Measurements from ENCODE around the gene DCAF8.

Gene DCAF8
- long read RNA-seq, full-length matches to known transcripts: 89 of 254 reads
- long read RNA-seq, partial matches to known transcripts: 66 of 254 reads
- long read RNA-seq, other reads (novel, unspliced or antisense): 99 of 254 reads

DNA sequence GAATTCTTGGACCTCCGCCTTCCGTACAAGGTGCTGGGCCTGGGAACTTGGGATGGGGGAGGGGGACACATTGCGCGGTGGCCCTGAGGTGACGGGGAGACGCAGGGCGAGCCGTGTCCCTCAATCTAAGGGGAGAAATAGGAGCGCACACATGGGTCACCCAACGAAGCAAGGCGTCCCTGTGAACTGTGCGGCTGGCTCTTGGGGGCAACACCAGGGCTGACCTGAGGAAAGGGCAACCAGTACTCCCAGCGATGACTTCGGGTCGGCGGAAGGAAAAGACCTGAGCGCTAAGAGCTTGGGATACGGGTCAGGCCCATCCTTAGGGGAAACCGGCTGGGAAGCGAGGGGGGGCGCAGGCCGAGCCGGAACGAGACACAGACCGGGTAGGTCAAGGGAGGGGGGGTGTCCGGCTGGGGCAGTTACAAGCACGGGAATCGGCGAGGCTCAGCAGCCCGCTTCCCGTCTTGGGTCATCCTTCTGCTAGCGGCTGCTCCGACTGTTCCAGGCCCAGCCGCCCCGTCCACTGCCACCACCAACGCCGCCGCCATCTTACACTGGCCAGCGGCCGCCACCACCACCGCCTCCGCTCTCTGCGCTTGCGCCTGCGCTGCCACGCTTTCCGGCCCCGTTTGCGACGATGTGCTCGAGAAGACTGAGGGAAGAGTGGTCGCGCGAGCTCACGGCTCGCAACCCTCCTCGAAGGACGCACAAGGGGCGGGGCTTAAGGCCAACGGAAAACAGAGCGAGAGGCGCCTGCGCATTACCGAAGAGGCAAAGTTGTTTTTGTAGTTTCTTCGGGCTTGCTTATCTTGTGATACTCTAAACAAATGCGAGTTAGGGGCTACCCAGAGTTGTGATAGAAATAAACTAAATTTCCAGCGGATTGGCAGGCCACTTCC lies at the start of gene DCAF8:
Gene DCAF8, minus strand, starts transcription at position 657 of the 902 bp plus-strand sequence. CDS start 18,541 bp downstream, outside the sequence.
- peak; percentile 94 to 99 for DNase-seq (ENCODE audit: low read depth in 1 of 2, low spot score in 1 of 2)
- Histone ChIP-seq H3K27me3 (ENCODE audit: insufficient read depth, poor library complexity, severe bottlenecking) (no peaks in the 10 kb centered on the region), H3K27ac (replicated peaks) (peak within 1 kb of the TSS; percentile 89), H3K4me3 (replicated peaks; ENCODE audit: insufficient read depth, low read length) (peak within 1 kb of the TSS; percentile 67)
- TF ChIP-seq POLR2AphosphoS5 (IDR thresholded peaks at IDR 0.05; ENCODE audit: low read depth) (peak; percentile 98), GABPA (IDR thresholded peaks at IDR 0.05; ENCODE audit: low read depth) (no peak), SPI1 (IDR thresholded peaks at IDR 0.05; ENCODE audit: borderline replicate concordance, low read depth) (no peak)
- TF ChIP-seq, protein P1, sequence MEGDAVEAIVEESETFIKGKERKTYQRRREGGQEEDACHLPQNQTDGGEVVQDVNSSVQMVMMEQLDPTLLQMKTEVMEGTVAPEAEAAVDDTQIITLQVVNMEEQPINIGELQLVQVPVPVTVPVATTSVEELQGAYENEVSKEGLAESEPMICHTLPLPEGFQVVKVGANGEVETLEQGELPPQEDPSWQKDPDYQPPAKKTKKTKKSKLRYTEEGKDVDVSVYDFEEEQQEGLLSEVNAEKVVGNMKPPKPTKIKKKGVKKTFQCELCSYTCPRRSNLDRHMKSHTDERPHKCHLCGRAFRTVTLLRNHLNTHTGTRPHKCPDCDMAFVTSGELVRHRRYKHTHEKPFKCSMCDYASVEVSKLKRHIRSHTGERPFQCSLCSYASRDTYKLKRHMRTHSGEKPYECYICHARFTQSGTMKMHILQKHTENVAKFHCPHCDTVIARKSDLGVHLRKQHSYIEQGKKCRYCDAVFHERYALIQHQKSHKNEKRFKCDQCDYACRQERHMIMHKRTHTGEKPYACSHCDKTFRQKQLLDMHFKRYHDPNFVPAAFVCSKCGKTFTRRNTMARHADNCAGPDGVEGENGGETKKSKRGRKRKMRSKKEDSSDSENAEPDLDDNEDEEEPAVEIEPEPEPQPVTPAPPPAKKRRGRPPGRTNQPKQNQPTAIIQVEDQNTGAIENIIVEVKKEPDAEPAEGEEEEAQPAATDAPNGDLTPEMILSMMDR (IDR thresholded peaks at IDR 0.05; ENCODE audit: insufficient read depth, low read length): no peak
- TF ChIP-seq, protein P2, sequence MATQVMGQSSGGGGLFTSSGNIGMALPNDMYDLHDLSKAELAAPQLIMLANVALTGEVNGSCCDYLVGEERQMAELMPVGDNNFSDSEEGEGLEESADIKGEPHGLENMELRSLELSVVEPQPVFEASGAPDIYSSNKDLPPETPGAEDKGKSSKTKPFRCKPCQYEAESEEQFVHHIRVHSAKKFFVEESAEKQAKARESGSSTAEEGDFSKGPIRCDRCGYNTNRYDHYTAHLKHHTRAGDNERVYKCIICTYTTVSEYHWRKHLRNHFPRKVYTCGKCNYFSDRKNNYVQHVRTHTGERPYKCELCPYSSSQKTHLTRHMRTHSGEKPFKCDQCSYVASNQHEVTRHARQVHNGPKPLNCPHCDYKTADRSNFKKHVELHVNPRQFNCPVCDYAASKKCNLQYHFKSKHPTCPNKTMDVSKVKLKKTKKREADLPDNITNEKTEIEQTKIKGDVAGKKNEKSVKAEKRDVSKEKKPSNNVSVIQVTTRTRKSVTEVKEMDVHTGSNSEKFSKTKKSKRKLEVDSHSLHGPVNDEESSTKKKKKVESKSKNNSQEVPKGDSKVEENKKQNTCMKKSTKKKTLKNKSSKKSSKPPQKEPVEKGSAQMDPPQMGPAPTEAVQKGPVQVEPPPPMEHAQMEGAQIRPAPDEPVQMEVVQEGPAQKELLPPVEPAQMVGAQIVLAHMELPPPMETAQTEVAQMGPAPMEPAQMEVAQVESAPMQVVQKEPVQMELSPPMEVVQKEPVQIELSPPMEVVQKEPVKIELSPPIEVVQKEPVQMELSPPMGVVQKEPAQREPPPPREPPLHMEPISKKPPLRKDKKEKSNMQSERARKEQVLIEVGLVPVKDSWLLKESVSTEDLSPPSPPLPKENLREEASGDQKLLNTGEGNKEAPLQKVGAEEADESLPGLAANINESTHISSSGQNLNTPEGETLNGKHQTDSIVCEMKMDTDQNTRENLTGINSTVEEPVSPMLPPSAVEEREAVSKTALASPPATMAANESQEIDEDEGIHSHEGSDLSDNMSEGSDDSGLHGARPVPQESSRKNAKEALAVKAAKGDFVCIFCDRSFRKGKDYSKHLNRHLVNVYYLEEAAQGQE (IDR thresholded peaks at IDR 0.05; ENCODE audit: insufficient replicate concordance, low read depth): peak; percentile 70

DNA sequence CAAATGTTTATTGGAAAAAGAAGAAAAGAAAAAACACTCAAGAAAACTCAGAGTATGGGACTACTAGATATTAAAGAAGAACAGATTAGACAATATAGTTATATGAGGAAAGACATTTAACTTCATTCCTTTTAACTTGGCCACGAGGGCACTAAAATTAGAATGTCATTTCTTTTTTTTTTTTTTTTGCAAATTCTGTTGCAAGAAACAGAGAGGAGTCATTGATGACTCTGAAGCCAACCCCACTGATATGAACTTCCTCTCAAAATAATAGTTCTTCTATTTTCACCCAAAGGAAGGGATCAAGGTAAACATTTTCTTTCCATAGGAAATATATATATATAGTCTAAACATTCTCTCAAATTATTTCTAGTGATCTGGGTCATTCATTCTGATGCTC lies 47.2 kb upstream of the DCAF8 start:
- Histone ChIP-seq H3K4me3 (replicated peaks; ENCODE audit: insufficient read depth, low read length) (no peak overlapping the region), H3K27ac (replicated peaks) (no peak overlapping the region), H3K27me3 (ENCODE audit: insufficient read depth, poor library complexity, severe bottlenecking) (no peaks in the 10 kb centered on the region)
- TF ChIP-seq SPI1 (IDR thresholded peaks at IDR 0.05; ENCODE audit: borderline replicate concordance, low read depth) (no peak), GABPA (IDR thresholded peaks at IDR 0.05; ENCODE audit: low read depth) (no peak), POLR2AphosphoS5 (IDR thresholded peaks at IDR 0.05; ENCODE audit: low read depth) (no peak)
- TF ChIP-seq, protein P1 (IDR thresholded peaks at IDR 0.05; ENCODE audit: insufficient read depth, low read length): no peak
- TF ChIP-seq, protein P2 (IDR thresholded peaks at IDR 0.05; ENCODE audit: insufficient replicate concordance, low read depth): no peak
- no peak for DNase-seq (ENCODE audit: low read depth in 1 of 2, low spot score in 1 of 2)

DNA sequence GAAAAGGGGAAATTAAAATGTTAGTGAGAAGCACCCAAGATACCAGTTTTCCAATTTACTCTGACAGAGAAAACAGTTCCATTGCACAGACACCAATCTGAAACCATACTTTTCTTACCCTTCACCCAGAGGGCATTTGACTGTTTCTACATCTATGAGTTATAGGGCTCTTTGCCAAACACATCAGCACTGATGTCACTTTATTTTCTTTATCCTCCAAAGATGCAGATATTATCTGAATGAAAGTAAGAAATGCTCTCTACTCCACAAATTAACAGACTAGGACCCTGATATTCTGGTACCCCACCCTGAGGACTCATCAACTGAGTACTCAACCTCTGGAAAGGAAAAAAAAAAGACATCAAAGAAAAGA lies 46.8 kb upstream of the DCAF8 start:
- no peak for DNase-seq (ENCODE audit: low read depth in 1 of 2, low spot score in 1 of 2)
- H3K4me3 ChIP-seq (replicated peaks; ENCODE audit: insufficient read depth, low read length): no peak overlapping the region
- no peak for TF ChIP-seq GABPA (IDR thresholded peaks at IDR 0.05; ENCODE audit: low read depth)
- TF ChIP-seq, protein P1 (IDR thresholded peaks at IDR 0.05; ENCODE audit: insufficient read depth, low read length): no peak
- TF ChIP-seq, protein P2 (IDR thresholded peaks at IDR 0.05; ENCODE audit: insufficient replicate concordance, low read depth): no peak
- no peak for TF ChIP-seq SPI1 (IDR thresholded peaks at IDR 0.05; ENCODE audit: borderline replicate concordance, low read depth)
- TF ChIP-seq POLR2AphosphoS5 (IDR thresholded peaks at IDR 0.05; ENCODE audit: low read depth): no peak
- H3K27me3 ChIP-seq (ENCODE audit: insufficient read depth, poor library complexity, severe bottlenecking): no peaks in the 10 kb centered on the region
- H3K27ac ChIP-seq (replicated peaks): no peak overlapping the region

Measured in HL-60 (cell line).